Keratinocyte (primary cell): ENCODE measurements around the gene STX3. TPM values are rescaled to one million over a fixed set of nuclear protein-coding genes. Genes with fewer than 3 reads are reported as not detected.

Experiments
- DNase-seq: peaks from one replicate; pipeline ENCODE4 v3.0.0-alpha.2; 2011; ENCODE audit warnings: low read depth, missing footprints, low spot score
- FAIRE-seq: peaks from 2 replicates; lab custom pipeline; 2011; peaks lifted over from hg19 to GRCh38; lab: Jason Lieb, UNC
- H2AFZ ChIP-seq: 2 replicates; pipeline ENCODE4 v1.6.0; 2012; ENCODE audit warnings: low read length, control low read depth, inconsistent platforms; ENCODE audit not compliant: control insufficient read depth
- H3K27ac ChIP-seq: 2 replicates; pipeline ENCODE4 v1.5.1; 2011; ENCODE audit warnings: low read length; ENCODE audit not compliant: control insufficient read depth, insufficient read depth
- H3K27me3 ChIP-seq: 3 replicates; pipeline ENCODE4 v1.6.0; 2011; ENCODE audit warnings: low read length; ENCODE audit not compliant: control insufficient read depth, insufficient read depth; ENCODE audit errors: extremely low read depth
- H3K36me3 ChIP-seq, 2 experiments: 2 replicates in 1 of 2; 3 replicates in 1 of 2; pipeline ENCODE4 v1.5.1; 2011; ENCODE audit warnings: low read length in 2 of 2, mild to moderate bottlenecking in 1 of 2; ENCODE audit not compliant: control insufficient read depth in 2 of 2, insufficient read depth in 2 of 2; ENCODE audit errors: extremely low read depth in 1 of 2
- H3K4me1 ChIP-seq: 3 replicates; pipeline ENCODE4 v1.5.1; 2011; ENCODE audit warnings: low read length; ENCODE audit not compliant: control insufficient read depth, insufficient read depth; ENCODE audit errors: extremely low read depth
- H3K4me2 ChIP-seq: 3 replicates; pipeline ENCODE4 v1.6.0; 2011; ENCODE audit warnings: low read depth, low read length; ENCODE audit not compliant: control insufficient read depth, insufficient read depth; ENCODE audit errors: extremely low read depth
- H3K4me3 ChIP-seq, 3 experiments: fragments of 200-600 bp in 1 of 3; sonication (generic) in 1 of 3; 2 replicates in 2 of 3; 3 replicates in 1 of 3; pipeline ENCODE4 v1.5.1; 2011 to 2016; ENCODE audit warnings: low read length in 3 of 3, mild to moderate bottlenecking in 3 of 3, control low read depth in 2 of 3, inconsistent platforms in 1 of 3, low read depth in 1 of 3, mixed read lengths in 1 of 3, mixed run types in 1 of 3, moderate library complexity in 1 of 3; ENCODE audit not compliant: control insufficient read depth in 2 of 3, insufficient read depth in 2 of 3; ENCODE audit errors: extremely low read depth in 1 of 3
- H3K79me2 ChIP-seq: 2 replicates; pipeline ENCODE4 v1.6.0; 2012; ENCODE audit warnings: low read length; ENCODE audit not compliant: control insufficient read depth, insufficient read depth
- H3K9ac ChIP-seq: 3 replicates; pipeline ENCODE4 v1.6.0; 2011; ENCODE audit warnings: low read length; ENCODE audit not compliant: control insufficient read depth, insufficient read depth; ENCODE audit errors: extremely low read depth
- H3K9me1 ChIP-seq: 3 replicates; pipeline ENCODE4 v1.6.0; 2011; ENCODE audit warnings: low read length; ENCODE audit not compliant: control insufficient read depth, insufficient read depth; ENCODE audit errors: extremely low read depth
- H3K9me3 ChIP-seq: 2 replicates; pipeline ENCODE4 v1.5.1; 2012; ENCODE audit warnings: low read depth, low read length; ENCODE audit not compliant: control insufficient read depth
- H4K20me1 ChIP-seq: 3 replicates; pipeline ENCODE4 v1.6.0; 2011; ENCODE audit warnings: low read length; ENCODE audit not compliant: control insufficient read depth, insufficient read depth; ENCODE audit errors: extremely low read depth
- EZH2 ChIP-seq: IDR thresholded peaks from one replicate; pipeline ENCODE4 v1.6.1; 2012; ENCODE audit warnings: inconsistent platforms, mild to moderate bottlenecking, low read length, moderate library complexity
- dilution Hi-C: fragments of 300-500 bp; cut with MboI; formaldehyde crosslinking; loops from one replicate; pipeline ENCODE4 v1.7.0; 2020; ENCODE audit warnings: low sequenced_read_pairs; ENCODE audit not compliant: extremely low pct_ligation_motif_present
- polyA plus RNA-seq, 5 experiments: library from polyadenylated mRNA; depleted of rRNA in 3 of 5; stranded (reverse) in 3 of 5; stranded (forward) in 1 of 5; unstranded in 1 of 5; fragments of >200 nt; gene quantifications; 1 replicate in 1 of 5; 2 replicates in 3 of 5; 3 replicates in 1 of 5; pipeline versions ENCODE4 v1.2.1 to v1.2.3, GENCODE V29; 2011 to 2012; ENCODE audit warnings: missing spikeins in 2 of 5, low read depth in 1 of 5, low replicate concordance in 1 of 5
- TF ChIP-seq, protein P1 (sequence below), 3 experiments: IDR thresholded peaks in 1 of 3; conservative IDR thresholded peaks in 1 of 3; optimal IDR thresholded peaks in 1 of 3; 2 replicates in 2 of 3; 3 replicates in 1 of 3; pipeline versions ENCODE3 to v1.5.1; 2011; ENCODE audit warnings: low read length in 3 of 3, mild to moderate bottlenecking in 3 of 3, moderate library complexity in 2 of 3, control low read depth in 1 of 3, inconsistent platforms in 1 of 3; ENCODE audit not compliant: insufficient read depth in 2 of 3; ENCODE audit errors: extremely low read depth in 1 of 3

Gene STX3
- polyA plus RNA-seq, 1 donor (not counting 4 experiments of a cell fraction or from before 2014, with no cell fraction given), result 48.0 TPM

DNA sequence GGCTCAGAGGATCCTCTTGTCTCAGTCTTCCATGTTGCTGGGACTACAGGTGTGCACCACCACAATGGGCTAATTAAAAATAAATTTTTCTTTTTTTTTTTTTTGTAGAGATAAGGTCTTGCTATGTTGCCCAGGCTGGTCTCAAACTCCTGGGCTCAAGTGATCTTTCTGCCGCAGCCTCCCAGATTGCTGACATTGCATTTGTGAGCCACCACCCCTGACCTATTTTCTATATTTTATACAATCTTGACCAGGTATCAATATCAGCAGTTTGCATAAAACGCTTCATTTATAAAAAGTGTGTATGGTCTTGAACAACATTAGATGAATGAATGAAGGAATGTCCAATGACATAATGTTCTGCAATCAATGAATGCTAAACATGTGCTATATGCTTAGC, 9.1 kb upstream of the STX3 start:
- H3K27me3 ChIP-seq, result no peaks in the 10 kb centered on the region
- dilution Hi-C loops, result no loop called here
- FAIRE-seq, result no peak

DNA sequence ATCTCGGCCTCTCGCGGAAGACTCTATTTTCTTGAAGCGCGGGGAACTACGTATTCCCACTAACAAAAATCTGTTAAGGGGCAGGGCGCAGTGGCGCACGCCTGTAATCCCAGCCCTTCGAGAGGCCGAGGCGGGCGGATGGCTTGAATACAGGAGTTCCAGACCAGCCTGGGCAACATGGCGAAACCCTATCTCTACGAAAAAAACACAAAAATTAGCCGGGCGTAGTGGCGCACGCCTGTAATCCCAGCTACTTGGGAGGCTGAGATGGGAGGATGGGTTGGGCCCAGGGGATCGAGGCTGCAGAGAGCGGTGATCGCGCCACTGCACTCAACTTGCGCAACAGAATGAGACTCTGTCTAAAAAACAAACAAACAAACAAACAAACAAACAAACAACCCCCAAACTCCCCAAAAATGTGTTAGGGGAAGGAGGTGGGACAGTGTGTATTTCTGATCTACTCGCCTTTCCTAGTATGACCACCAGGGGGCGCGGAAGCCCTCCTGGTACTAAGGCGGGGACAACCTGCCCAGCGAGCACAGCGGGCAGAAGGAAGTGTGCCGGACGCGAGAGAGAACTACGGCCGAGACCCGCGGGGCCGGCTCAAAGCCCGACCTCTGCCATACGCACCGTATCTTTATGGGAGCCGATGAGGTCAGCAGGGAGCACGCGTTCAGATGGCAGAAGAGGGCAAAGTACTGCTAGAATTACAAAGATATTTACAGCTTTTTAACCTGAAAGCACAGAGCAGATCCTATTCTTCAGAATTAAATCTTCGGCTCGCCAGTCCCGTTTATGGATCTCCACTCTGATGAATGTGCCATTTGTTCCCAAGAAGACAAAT, 1.3 kb upstream of the STX3 start:
- H3K4me2 ChIP-seq, result peak overlapping the region; percentile 89
- peak overlapping the region; percentile 95 for H3K27ac ChIP-seq
- dilution Hi-C loops, result no loop called here
- H3K9me3 ChIP-seq, result no peaks in the 10 kb centered on the region
- DNase-seq (no peak), FAIRE-seq (no peak)
- H4K20me1 ChIP-seq, result peaks cover 17% of the 10 kb centered on the region
- H3K4me3 ChIP-seq, result peak overlapping the region; percentile 87 to 97 (median 96)
- H3K9ac ChIP-seq, result peak overlapping the region; percentile 96
- H3K36me3 ChIP-seq, result peaks cover 0 to 11% of the 10 kb centered on the region in 2 experiments
- H3K4me1 ChIP-seq, result peaks cover 21% of the 10 kb centered on the region
- peak overlapping the region; percentile 92 for H2AFZ ChIP-seq
- H3K9me1 ChIP-seq, result peaks cover 15% of the 10 kb centered on the region
- H3K79me2 ChIP-seq, result peaks cover 33% of the 10 kb centered on the region
- no peaks in the 10 kb centered on the region for H3K27me3 ChIP-seq
- TF ChIP-seq, protein P1, sequence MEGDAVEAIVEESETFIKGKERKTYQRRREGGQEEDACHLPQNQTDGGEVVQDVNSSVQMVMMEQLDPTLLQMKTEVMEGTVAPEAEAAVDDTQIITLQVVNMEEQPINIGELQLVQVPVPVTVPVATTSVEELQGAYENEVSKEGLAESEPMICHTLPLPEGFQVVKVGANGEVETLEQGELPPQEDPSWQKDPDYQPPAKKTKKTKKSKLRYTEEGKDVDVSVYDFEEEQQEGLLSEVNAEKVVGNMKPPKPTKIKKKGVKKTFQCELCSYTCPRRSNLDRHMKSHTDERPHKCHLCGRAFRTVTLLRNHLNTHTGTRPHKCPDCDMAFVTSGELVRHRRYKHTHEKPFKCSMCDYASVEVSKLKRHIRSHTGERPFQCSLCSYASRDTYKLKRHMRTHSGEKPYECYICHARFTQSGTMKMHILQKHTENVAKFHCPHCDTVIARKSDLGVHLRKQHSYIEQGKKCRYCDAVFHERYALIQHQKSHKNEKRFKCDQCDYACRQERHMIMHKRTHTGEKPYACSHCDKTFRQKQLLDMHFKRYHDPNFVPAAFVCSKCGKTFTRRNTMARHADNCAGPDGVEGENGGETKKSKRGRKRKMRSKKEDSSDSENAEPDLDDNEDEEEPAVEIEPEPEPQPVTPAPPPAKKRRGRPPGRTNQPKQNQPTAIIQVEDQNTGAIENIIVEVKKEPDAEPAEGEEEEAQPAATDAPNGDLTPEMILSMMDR (optimal IDR thresholded peaks at IDR 0.05 in 1 of 3, IDR thresholded peaks at IDR 0.05 in 1 of 3, conservative IDR thresholded peaks at IDR 0.05 in 1 of 3; ENCODE audit: extremely low read depth in 1 of 3, insufficient read depth in 2 of 3, low read length in 3 of 3), result peak; percentile 81 to 94 (median 90)
- TF ChIP-seq EZH2, result no peak

More for the DNA sequence above, 9.1 kb upstream of the STX3 start:
- Histone ChIP-seq H3K4me1 (no peaks in the 10 kb centered on the region), H3K4me3 (no peak overlapping the region), H3K79me2 (no peaks in the 10 kb centered on the region), H3K27ac (no peak overlapping the region), H3K4me2 (no peak overlapping the region), H3K36me3 (no peaks in the 10 kb centered on the region), H3K9me1 (no peaks in the 10 kb centered on the region), H3K9ac (no peak overlapping the region), H2AFZ (no peak overlapping the region), H3K9me3 (no peaks in the 10 kb centered on the region), H4K20me1 (no peaks in the 10 kb centered on the region)
- DNase-seq, result no peak
- TF ChIP-seq, protein P1 (optimal IDR thresholded peaks at IDR 0.05 in 1 of 3, IDR thresholded peaks at IDR 0.05 in 1 of 3, conservative IDR thresholded peaks at IDR 0.05 in 1 of 3; ENCODE audit: extremely low read depth in 1 of 3, insufficient read depth in 2 of 3, low read length in 3 of 3), result no peak
- no peak for TF ChIP-seq EZH2
